ENCODE results near the gene PRR14L. TPM values are rescaled to one million over a fixed set of nuclear protein-coding genes. Genes with fewer than 3 reads are reported as not detected.

PRR14L gene
- polyA plus RNA-seq, 1 donor from 2014 or later: 14.3 TPM

- no peaks in the 10 kb centered on the region for H3K79me2 ChIP-seq (replicated peaks; ENCODE audit: insufficient read depth, low read length)
- H2AFZ ChIP-seq (ENCODE audit: low read depth, low read length): no peak overlapping the region
- H3K9ac ChIP-seq (ENCODE audit: low read length): no peak overlapping the region
- TF ChIP-seq EZH2 (IDR thresholded peaks at IDR 0.05; ENCODE audit: borderline replicate concordance, insufficient read depth, low read length, poor library complexity, severe bottlenecking): no peak
- TF ChIP-seq REST (IDR thresholded peaks at IDR 0.05; ENCODE audit: borderline replicate concordance): no peak
- no peak for TF ChIP-seq TAF1 (IDR thresholded peaks at IDR 0.05; ENCODE audit: low read depth)
- TF ChIP-seq CTCF (IDR thresholded peaks at IDR 0.05; ENCODE audit: poor library complexity, severe bottlenecking): no peak
- TF ChIP-seq POLR2AphosphoS5 (IDR thresholded peaks at IDR 0.05): no peak
- TF ChIP-seq EP300 (conservative IDR thresholded peaks at IDR 0.05; ENCODE audit: poor library complexity, severe bottlenecking): no peak
- TF ChIP-seq SMC3 (conservative IDR thresholded peaks at IDR 0.05; ENCODE audit: poor library complexity): no peak
- no peak for TF ChIP-seq RAD21 (conservative IDR thresholded peaks at IDR 0.05)
- TF ChIP-seq MXI1 (conservative IDR thresholded peaks at IDR 0.05; ENCODE audit: poor library complexity, severe bottlenecking): no peak
- no peaks in the 10 kb centered on the region for H3K36me3 ChIP-seq (ENCODE audit: insufficient read depth, low read length)
- no peaks in the 10 kb centered on the region for H4K20me1 ChIP-seq (ENCODE audit: insufficient read depth)
- no peaks in the 10 kb centered on the region for H3K9me3 ChIP-seq (ENCODE audit: low read length)
- H3K4me3 ChIP-seq (ENCODE audit: low read length): no peak overlapping the region
- no peak overlapping the region for H3K4me2 ChIP-seq (ENCODE audit: low read length)
- H3K9me2 ChIP-seq (ENCODE audit: insufficient read depth, low read length): no peaks in the 10 kb centered on the region
- H3F3A ChIP-seq (ENCODE audit: insufficient read depth, low read length, poor library complexity, severe bottlenecking): no peaks in the 10 kb centered on the region
- no peak overlapping the region for H3K27ac ChIP-seq (ENCODE audit: low read length)
- no peaks in the 10 kb centered on the region for H3K27me3 ChIP-seq (ENCODE audit: insufficient read depth, low read depth, low read length)
These were observed 66.5 kb downstream of the PRR14L start for GRCh38 chr22:31683181-31684105.

DNA sequence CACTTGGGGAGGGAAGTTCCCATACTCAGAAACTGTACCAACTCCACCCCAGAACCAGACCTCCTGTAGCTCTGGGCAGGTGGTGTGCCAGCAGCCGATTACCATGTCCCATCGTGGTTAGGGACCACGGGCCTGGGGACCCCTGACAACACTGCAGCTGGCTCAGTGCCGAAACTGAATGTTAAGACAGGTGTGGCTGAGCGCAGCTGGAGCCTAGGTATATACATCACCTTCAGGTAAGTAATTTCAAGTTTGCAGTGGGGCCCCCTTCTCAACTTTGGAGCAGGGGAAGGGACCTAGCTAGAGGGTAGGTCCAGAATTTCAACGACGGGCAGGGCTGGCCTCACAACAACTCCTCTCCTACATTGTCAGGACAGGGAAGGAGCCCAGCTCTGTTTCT lies 67.2 kb downstream of the PRR14L start:
- Histone ChIP-seq H2AFZ (ENCODE audit: low read depth, low read length) (no peak overlapping the region), H3K9me2 (ENCODE audit: insufficient read depth, low read length) (no peaks in the 10 kb centered on the region), H3K79me2 (replicated peaks; ENCODE audit: insufficient read depth, low read length) (no peaks in the 10 kb centered on the region), H3K27me3 (ENCODE audit: insufficient read depth, low read depth, low read length) (no peaks in the 10 kb centered on the region), H3K9ac (ENCODE audit: low read length) (no peak overlapping the region), H3K4me2 (ENCODE audit: low read length) (no peak overlapping the region), H3K27ac (ENCODE audit: low read length) (no peak overlapping the region), H3K36me3 (ENCODE audit: insufficient read depth, low read length) (no peaks in the 10 kb centered on the region), H4K20me1 (ENCODE audit: insufficient read depth) (no peaks in the 10 kb centered on the region), H3K4me3 (ENCODE audit: low read length) (no peak overlapping the region), H3K9me3 (ENCODE audit: low read length) (no peaks in the 10 kb centered on the region), H3F3A (ENCODE audit: insufficient read depth, low read length, poor library complexity, severe bottlenecking) (no peaks in the 10 kb centered on the region)
- TF ChIP-seq POLR2AphosphoS5 (IDR thresholded peaks at IDR 0.05) (no peak), TAF1 (IDR thresholded peaks at IDR 0.05; ENCODE audit: low read depth) (no peak), CTCF (IDR thresholded peaks at IDR 0.05; ENCODE audit: poor library complexity, severe bottlenecking) (no peak), MXI1 (conservative IDR thresholded peaks at IDR 0.05; ENCODE audit: poor library complexity, severe bottlenecking) (no peak), REST (IDR thresholded peaks at IDR 0.05; ENCODE audit: borderline replicate concordance) (no peak), SMC3 (conservative IDR thresholded peaks at IDR 0.05; ENCODE audit: poor library complexity) (no peak), EP300 (conservative IDR thresholded peaks at IDR 0.05; ENCODE audit: poor library complexity, severe bottlenecking) (no peak), RAD21 (conservative IDR thresholded peaks at IDR 0.05) (no peak), EZH2 (IDR thresholded peaks at IDR 0.05; ENCODE audit: borderline replicate concordance, insufficient read depth, low read length, poor library complexity, severe bottlenecking) (no peak)

Measured in neural cell (in vitro differentiated cells).